ENCODE data around the gene ITPK1. TPM values are rescaled to one million over a fixed set of nuclear protein-coding genes. Genes with fewer than 3 reads are reported as not detected.

The ITPK1 gene
- total RNA-seq, 4 donors from 2014 or later: 108 to 221 (median 138) TPM

- intact Hi-C loops (cut with DNase I): no loop called here
- Histone ChIP-seq H3K27me3 (no peaks in the 10 kb centered on the region), H3K9me3 (no peaks in the 10 kb centered on the region), H3K36me3 (no peaks in the 10 kb centered on the region), H3K4me1 (peaks cover 87 to 100% (median 99%) of the 10 kb centered on the region in 4 donors), H3K27ac (replicated peaks in 1 of 4) (peak overlapping the region; percentile 86 to 93 (median 86)), H3K4me3 (no peak overlapping the region)
- TF ChIP-seq CTCF (IDR thresholded peaks at IDR 0.05): no peak
- TF ChIP-seq EP300 (IDR thresholded peaks at IDR 0.05): no peak
- TF ChIP-seq POLR2A (IDR thresholded peaks at IDR 0.05; ENCODE audit: low read depth): no peak
- TF ChIP-seq POLR2AphosphoS5 (IDR thresholded peaks at IDR 0.05): no peak
- 81% methylated on average over 5 of the region's 5 CpGs for WGBS
- DNase-seq (ENCODE audit: extremely low spot score): no peak
These were observed 74.7 kb downstream of the ITPK1 start for GRCh38 chr14:93040982-93041381.

- Histone ChIP-seq H3K9me3 (no peaks in the 10 kb centered on the region), H3K27me3 (no peaks in the 10 kb centered on the region), H3K27ac (replicated peaks in 1 of 4) (peak overlapping the region; percentile 86 to 93 (median 86)), H3K4me1 (peaks cover 88 to 100% (median 99%) of the 10 kb centered on the region in 4 donors), H3K36me3 (no peaks in the 10 kb centered on the region), H3K4me3 (no peak overlapping the region)
- intact Hi-C loops (cut with DNase I): no loop called here
- 22% methylated on average over 4 of the region's 5 CpGs for WGBS
- no peak for DNase-seq (ENCODE audit: extremely low spot score)
- TF ChIP-seq POLR2AphosphoS5 (IDR thresholded peaks at IDR 0.05) (peak; percentile 21 to 47), POLR2A (IDR thresholded peaks at IDR 0.05; ENCODE audit: low read depth) (no peak), EP300 (IDR thresholded peaks at IDR 0.05) (peak; percentile 68), CTCF (IDR thresholded peaks at IDR 0.05) (no peak)
These were observed 75.3 kb downstream of the ITPK1 start for GRCh38 chr14:93040443-93040842.

GRCh38 chr14:93039649-93040315 lies 75.9 kb downstream of the ITPK1 start:
- DNase-seq (ENCODE audit: extremely low spot score): no peak
- intact Hi-C loops (cut with DNase I): loop anchor here (5.0 to 10.0 kb wide), 2 partner anchors 67 to 75 kb away; partner anchors contain the start of gene ITPK1
- WGBS: 33% methylated on average over 11 of the region's 11 CpGs
- peaks cover 89 to 100% (median 99%) of the 10 kb centered on the region in 4 donors for H3K4me1 ChIP-seq
- peak overlapping the region in 1 of 4 donors; percentile 7 for H3K4me3 ChIP-seq
- H3K36me3 ChIP-seq: no peaks in the 10 kb centered on the region
- no peaks in the 10 kb centered on the region for H3K9me3 ChIP-seq
- peak overlapping the region; percentile 86 to 93 (median 86) for H3K27ac ChIP-seq (replicated peaks in 1 of 4)
- H3K27me3 ChIP-seq: no peaks in the 10 kb centered on the region
- peak; percentile 66 to 70 for TF ChIP-seq POLR2AphosphoS5 (IDR thresholded peaks at IDR 0.05)
- TF ChIP-seq EP300 (IDR thresholded peaks at IDR 0.05): peak; percentile 78
- TF ChIP-seq CTCF (IDR thresholded peaks at IDR 0.05): no peak
- TF ChIP-seq POLR2A (IDR thresholded peaks at IDR 0.05; ENCODE audit: low read depth): no peak

- Histone ChIP-seq H3K36me3 (no peaks in the 10 kb centered on the region), H3K27ac (replicated peaks in 1 of 4) (peak overlapping the region; percentile 86 to 93 (median 86)), H3K27me3 (no peaks in the 10 kb centered on the region), H3K4me1 (peaks cover 90 to 100% (median 99%) of the 10 kb centered on the region in 4 donors), H3K4me3 (no peak overlapping the region), H3K9me3 (no peaks in the 10 kb centered on the region)
- 64% methylated on average over 6 of the region's 6 CpGs for WGBS
- no peak for TF ChIP-seq POLR2AphosphoS5 (IDR thresholded peaks at IDR 0.05)
- no peak for DNase-seq (ENCODE audit: extremely low spot score)
- intact Hi-C loops (cut with DNase I): loop anchor here (5.0 to 10.0 kb wide), 2 partner anchors 65 to 77 kb away; partner anchors contain the start of gene ITPK1
These were observed 78.4 kb downstream of the ITPK1 start for GRCh38 chr14:93037351-93037750.

GRCh38 chr14:93036652-93037345 lies 78.9 kb downstream of the ITPK1 start:
- peak overlapping the region; percentile 86 to 93 (median 86) for H3K27ac ChIP-seq (replicated peaks in 1 of 4)
- no peaks in the 10 kb centered on the region for H3K27me3 ChIP-seq
- H3K9me3 ChIP-seq: no peaks in the 10 kb centered on the region
- no peak overlapping the region for H3K4me3 ChIP-seq
- TF ChIP-seq CTCF (IDR thresholded peaks at IDR 0.05) (no peak), POLR2AphosphoS5 (IDR thresholded peaks at IDR 0.05) (no peak), POLR2A (IDR thresholded peaks at IDR 0.05; ENCODE audit: low read depth) (no peak), EP300 (IDR thresholded peaks at IDR 0.05) (no peak)
- DNase-seq (ENCODE audit: extremely low spot score): no peak
- H3K36me3 ChIP-seq: no peaks in the 10 kb centered on the region
- intact Hi-C loops (cut with DNase I): loop anchor here (5.0 to 10.0 kb wide), 2 partner anchors 64 to 78 kb away; partner anchors contain the start of gene ITPK1
- 70% methylated on average over 12 of the region's 12 CpGs for WGBS
- peaks cover 90 to 100% (median 99%) of the 10 kb centered on the region in 4 donors for H3K4me1 ChIP-seq

Data from esophagus muscularis mucosa (tissue), 4 donors.